Right kidney (tissue), 1 donor: ENCODE results near the gene AVP.
A peak's percentile ranks its signal among the peaks of the same experiment; 100 is the strongest.
"Not testable (repeated sequence)": the region's sequence is repeated elsewhere in the genome, so short reads cannot be mapped to it uniquely, and the experiment has no call there.

ENCODE experiments used
- DNase-seq: peaks from one replicate; pipeline ENCODE4 v3.0.0-alpha.2; 2016

The AVP gene

DNA sequence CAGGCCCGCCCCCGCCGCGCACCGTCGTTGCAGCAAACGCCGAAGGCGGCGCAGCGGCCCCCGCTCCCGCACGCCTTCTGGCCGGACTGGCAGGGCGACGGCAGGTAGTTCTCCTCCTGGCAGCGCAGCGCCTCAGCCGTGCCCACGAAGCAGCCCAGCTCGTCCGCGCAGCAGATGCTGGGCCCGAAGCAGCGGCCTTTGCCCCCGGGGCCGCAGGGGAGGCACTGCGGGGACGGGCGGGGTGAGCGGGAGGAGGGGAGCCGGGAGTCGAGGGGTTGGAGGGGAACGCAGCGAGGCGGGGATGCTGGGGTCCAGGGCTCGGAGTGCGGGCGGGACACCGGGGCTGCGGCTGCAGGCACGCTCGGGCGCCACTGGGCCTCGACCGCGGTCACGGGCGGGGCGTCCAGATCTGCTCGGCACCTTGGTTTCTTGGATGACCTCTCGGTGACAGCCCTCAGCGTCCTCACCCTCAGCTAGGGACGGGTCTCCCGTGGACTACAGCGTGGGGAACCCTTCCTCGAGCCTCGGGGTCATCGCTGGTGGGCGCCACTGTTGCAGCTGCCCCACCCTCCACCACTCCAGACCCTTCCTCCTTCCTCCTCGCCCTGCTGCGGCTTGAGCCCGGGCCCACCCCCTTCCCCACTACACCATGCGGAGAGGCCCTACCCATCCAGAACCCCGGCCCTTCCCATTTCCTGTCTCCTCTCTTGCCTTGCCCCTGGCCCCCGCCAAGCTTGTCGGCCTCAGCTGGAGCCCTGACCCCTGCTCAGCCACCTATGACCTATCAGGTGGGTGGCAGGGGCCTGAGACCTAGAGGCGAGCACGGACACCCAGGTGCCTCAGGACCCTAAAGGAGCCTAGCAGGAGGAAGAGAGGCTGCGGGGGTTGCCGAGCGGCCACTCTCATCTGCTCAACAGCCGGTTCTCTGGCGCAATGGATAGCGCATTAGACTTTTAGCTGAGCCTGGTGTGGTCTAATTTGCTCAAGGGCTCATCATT, 1.3 kb downstream of the AVP start:
- no peak for DNase-seq

DNA sequence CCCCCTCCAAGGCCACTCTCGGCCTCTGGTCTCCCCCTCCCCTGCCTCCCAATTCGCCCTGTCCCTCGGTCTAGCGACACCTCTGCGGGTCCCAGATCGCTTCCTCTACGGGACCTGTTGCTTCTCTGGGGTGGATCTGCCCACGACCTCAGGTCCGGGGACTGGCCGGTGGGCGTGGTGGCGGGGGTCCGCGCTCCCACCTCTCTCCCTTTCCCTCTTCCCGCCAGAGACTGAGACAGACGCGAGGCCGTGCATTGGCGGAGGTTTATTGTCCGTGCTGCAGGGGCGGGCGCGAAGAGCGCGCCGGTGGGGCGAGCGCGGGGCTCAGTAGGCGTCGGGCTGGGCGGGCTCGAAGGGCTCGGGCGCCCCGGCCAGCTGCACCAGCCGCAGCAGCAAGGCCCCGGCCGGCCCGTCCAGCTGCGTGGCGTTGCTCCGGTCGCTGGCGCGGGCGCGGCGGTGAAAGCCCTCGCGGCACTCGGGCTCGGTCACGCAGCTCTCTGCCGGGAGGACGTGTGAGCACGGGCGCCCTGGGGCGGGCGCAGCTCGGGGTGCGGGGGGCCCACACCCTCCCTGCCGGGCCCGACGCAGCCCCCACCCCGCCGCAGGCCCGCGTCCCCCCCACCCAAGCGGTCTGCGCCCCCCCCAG, 2.1 kb downstream of the AVP start:
- DNase-seq = peak; percentile 26

DNA sequence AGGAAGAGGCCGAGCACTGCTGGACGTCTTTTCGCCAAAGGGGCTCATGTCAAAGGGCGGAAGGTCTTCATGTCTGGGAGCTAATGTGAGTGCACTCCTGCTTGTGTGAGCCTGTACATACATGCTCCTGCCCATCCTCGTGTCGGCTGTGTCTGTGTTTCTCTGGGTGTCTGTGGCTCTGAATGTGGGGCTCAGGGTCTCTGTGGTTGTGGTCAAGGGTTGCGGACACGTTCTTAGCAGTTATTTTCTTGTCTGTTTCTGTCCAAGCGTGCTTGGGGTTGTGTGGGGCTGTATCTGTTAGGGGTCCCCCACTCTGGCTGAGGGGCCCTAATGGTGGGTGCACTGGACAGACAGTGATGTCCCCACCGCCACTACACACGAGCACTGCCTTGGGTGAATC, 2.9 kb downstream of the AVP start:
- DNase-seq = no peak

DNA sequence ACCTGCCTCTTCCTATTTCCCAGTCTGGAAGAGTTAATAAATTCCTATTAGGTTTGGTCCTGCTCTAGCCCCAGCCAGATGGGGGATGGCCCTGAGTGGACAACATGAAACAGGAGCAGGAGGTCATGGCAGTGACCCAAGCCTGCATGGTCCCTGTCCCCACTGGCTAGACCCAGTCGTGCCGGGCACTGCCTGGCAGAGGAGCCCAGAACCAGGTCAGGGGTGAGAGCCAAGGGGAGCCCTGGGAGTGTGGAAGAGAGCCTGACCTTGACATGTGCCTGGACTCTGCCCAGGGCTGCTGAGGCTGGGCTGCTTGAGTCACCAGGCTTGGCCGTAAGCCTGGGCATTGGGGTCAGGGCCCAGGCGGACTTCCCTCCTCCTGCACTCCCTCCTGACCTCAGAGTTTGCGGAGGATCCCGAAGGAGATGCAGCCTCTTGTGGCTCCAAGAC, 3.6 kb downstream of the AVP start:
- DNase-seq = no peak

DNA sequence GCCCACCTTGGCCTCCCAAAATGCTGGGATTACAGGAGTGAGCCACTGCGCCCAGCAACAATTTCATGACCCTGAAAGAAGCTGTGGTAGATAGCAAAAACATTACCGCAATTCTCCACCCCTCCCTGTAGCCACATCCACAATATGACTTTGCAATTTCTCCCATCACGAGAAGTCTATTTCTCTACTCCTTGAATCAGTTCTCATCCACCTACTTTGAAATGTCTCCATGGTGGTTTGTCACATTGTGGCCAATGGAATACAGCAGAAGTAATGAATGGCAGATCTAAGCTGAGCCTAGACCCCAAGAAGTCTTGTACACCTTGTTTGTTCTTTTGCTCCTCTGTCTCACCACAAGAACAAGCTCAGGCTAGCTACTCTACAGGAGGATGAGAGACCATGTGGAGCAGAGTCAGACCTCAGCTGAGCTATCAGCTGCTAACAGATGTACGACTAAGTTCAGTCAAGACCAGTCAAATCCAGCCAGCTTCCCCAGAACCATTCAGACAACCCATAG, 6.8 kb downstream of the AVP start:
- no peak for DNase-seq

DNA sequence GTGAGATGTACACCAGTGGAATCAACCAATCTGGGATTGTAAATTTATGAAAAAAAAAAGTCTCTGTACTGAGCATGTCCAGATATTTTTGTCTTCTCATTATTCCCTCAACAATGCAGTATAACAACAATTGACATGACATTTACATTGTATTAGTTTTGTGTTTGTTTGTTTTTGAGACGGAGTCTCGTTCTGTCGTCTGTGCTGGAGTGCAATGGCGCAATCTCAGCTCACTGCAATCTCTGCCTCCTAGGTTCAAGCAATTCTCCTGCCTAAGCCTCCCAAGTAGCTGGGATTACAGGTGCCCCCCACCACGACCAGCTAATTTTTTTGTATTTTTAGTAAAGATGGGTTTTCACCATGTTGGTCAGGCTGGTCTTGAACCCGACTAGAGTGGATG, 9.2 kb downstream of the AVP start:
- DNase-seq = not testable (repeated sequence)

DNA sequence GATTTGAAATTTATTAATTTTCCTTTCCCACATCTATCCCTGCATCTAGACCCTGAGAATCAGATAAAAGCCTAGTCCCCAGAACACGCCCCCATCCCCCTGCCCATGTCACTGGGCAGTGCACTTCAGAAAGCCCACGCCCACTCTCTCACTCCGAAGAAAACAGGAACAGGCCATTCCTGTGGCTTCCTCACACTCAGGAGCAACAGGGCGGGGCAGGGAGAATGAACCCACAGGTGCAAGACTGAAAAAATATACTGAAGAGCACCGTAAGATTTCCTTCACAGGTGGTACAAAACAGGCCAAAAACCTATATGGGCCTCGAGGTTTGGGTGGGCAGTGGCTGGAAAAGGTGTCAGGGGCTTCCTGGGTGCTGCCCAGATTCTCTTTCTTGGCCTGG, 9.7 kb downstream of the AVP start:
- no peak for DNase-seq

DNA sequence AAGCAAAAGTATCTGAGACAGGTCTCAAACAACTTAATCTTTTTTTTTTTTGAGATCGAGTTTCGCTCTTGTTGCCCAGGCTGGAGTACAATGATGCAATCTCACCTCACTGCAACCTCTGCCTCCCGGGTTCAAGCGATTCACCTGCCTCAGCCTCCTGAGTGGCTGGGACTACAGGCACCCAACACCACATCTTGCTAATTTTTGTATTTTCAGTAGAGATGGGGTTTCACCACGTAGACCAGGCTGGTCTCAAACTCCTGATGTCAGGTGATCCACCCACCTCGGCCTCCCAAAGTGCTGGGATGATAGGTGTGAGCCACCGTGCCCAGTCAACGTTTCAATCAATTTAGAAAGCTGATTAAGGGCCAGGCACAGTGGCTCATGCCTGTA, 11.3 kb downstream of the AVP start:
- not testable (repeated sequence) for DNase-seq

DNA sequence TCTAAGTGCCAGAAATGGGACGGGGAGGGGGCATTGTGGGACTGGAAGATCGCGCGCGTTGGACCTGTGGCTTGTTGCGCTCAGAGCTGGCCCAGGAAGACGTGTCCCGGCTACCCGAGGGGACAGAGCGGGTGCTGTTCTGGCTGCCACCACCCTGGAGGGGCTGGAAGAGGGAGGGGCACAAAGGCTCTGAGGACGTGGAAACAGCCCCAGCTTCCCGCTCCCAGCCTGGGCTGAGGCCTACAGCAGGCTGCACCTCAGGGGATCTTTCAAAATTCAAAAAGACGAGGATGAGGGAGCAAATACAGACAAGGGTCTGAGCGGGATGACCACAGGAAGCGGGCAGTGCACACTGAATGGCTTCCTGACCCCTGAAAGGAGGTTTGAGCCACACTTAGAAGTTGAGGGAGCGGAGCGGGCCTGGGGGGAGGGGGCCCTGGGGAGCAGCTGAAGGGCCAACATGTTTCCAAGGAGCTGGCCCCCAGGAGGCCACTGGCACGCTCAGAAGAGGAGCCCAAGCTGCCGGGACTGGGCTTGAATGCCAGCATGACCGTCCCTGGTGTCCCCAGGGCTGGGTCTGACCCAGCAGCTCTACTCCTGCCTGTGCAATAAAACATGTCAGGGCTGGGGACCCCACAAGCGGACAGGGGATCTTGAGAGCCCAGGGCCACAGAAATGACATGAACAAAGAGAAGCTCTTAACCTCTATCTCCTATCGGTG, 11.8 kb downstream of the AVP start:
- DNase-seq = no peak

DNA sequence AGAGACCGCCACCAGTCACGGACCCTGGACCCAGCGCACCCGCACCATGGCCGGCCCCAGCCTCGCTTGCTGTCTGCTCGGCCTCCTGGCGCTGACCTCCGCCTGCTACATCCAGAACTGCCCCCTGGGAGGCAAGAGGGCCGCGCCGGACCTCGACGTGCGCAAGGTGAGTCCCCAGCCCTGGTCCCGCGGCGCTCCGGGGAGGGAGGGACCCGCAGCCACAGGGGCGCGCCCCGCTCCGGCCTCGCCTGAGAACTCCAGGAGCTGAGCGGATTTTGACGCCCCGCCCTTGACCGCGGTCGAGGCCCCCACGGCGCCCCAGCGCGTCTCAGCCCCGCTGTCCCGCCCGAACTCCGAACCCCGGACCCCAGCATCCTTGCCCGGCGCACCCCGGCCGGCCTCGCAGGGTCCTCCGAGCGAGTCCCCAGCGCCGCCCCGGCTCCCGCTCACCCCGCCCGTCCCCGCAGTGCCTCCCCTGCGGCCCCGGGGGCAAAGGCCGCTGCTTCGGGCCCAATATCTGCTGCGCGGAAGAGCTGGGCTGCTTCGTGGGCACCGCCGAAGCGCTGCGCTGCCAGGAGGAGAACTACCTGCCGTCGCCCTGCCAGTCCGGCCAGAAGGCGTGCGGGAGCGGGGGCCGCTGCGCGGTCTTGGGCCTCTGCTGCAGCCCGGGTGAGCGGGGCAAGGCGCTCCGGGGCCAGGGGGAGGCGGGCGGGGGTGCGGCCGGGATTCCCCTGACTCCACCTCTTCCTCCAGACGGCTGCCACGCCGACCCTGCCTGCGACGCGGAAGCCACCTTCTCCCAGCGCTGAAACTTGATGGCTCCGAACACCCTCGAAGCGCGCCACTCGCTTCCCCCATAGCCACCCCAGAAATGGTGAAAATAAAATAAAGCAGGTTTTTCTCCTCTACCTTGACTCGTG, 12.7 kb downstream of the AVP start, which contains the start of gene OXT:
TSS of gene OXT (plus strand) at position 11 of the 920 bp plus-strand sequence. CDS start at position 47, 36 bp downstream.
- DNase-seq = peak; percentile 49

DNA sequence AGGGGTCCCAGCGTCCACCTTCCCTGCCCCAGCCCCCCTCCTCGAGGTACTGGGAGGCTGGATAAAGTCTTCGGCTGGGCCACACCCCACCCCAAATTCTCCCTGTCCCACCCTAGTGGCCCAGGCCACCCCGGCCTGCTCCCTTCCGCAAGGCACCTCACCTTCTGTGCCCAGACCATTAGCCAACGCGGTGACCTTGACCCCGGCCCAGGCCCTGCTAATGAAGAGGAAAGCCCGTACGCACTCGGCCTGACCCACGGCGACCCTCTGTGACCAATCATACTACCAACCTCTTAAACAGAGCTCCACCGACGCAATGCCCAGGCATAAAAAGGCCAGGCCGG, 13.3 kb downstream of the AVP start:
- no peak for DNase-seq

DNA sequence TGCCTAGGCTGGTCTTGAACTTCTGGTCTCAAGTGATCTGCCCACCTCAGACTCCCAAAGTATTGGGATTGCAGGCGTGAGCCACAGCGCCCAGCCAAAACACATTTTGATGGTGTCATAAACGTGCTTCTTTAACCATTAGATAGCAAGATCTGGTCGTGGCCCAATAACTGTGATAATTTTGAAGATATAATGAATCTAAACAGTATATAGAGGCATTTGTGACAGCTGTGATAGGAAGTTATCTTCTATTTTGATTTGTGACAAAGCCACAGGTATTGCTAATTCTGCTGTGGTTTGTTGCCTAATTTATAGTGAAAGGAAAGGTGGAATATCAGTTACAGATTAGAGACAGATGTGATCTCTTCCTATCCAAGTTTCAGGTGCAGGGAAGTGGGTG, 13.8 kb downstream of the AVP start:
- DNase-seq = no peak

DNA sequence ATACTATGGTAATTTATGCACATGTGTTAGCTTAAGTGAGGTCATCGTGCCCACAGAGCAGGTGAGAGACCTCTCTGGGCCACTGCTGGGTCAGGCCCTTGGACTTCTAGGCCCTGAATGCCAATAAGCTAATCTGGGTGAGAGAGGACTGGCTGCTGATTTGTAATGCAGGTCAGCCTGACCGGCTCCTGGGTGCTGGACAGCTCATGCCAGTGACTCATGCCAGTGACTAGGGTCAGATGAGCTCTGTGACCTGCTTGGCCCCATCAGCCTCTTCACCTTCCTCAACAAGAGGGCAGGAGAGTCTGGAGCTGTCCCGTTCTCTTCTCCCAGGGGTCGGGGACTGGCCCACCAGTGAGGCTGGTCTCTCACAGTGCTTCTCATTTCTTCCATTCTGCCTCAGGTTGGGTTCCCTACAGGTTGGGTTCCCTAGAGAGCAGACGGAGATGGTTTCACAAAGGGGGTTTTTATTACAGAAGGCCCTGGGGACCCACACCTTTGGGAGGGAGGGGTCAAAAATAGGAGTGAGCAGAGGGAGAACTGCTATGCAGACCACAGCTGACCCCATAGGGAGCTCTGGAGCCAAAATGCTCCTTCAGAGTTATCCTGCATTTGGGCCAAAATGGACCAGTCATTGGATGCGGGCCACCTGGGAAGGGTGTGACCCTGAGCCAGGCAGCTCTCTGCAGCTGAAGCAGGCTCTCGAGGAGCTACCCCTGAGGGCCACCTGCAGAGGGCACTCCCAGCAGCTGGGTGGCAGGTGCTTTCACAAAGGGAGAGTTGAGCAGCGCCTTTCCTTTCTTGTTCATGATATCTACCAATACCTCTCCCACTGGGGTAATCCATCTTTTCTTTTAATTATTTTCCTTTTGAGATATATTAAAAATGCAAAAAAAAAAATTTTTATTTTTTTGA, 15.3 kb downstream of the AVP start:
- DNase-seq = no peak

DNA sequence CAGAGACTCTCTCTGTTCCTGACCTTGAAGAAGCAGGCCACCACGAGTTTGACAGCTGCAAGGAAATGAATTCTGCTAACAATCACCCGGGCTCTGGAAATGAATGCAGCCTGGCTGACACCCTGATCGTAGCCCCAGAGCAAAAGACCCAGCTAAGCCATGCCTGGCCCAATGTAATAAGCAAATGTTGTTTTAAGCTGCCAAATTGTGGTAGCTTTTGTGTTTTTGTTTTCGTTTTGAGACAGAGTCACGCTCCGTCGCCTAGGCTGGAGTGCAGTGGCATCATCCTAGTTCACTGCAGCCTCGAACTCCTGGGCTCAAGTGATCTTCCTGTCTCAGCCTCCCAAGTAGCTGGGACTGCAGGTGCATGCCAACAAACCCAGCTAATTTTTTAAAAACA, 16.4 kb downstream of the AVP start:
- DNase-seq = no peak

DNA sequence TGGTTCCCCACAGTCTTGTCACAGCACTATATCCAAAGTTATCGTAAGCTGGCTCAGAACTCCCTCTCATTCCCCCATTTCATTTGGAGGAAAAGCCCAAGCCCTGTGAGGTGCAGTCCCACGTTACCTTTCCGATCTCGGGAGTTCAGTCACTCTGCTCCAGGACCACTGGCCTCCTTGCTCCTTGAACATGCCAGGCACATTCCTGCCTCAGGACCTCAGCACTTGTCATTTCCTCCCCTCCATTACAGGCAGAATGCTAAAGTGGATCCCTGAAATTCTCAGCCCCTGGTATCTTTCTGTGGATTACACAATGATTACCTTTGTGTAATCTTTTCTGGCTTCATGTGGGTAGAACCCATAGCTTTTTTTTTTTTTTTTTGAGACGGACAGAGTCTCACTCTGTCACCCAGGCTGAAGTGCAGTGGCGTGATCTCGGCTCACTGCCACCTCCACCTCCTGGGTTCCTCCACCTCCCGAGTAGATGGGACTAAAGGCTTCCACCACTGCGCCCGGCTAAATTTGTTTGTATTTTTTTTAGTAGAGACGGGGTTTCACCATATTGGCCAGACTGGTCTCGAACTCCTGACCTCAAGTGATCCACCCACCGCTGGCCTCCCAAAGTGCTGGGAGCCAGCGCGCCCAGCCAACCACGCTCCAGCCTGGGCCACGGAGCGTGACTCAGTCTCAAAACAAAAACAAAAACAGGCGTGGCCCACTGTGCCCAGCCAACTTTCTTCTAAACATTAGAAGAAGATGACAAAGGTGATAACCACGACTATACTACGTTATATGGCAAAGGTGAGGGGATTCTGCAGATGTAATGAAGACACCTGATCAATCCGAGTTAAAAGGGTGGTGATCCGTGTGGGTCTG, 17.1 kb downstream of the AVP start:
- no peak for DNase-seq

DNA sequence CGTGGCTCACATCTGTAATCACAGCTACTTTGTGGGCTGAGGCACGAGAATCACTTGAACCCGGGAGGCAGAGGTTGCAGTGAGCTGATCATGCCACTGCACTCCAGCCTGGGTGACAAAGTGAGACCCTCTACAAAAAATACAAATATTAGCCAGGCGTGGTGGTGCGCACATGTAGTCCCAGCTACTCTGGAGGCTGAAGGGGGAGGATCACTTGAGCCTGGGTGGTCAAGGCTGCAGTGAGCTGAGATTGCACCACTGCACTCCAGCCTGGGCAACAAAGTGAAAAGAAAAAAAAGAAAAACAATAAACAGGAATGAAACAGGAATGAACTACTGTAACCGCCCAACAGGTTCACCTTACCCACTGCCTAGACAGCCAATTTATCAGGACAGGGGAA, 20.4 kb downstream of the AVP start:
- not testable (repeated sequence) for DNase-seq

DNA sequence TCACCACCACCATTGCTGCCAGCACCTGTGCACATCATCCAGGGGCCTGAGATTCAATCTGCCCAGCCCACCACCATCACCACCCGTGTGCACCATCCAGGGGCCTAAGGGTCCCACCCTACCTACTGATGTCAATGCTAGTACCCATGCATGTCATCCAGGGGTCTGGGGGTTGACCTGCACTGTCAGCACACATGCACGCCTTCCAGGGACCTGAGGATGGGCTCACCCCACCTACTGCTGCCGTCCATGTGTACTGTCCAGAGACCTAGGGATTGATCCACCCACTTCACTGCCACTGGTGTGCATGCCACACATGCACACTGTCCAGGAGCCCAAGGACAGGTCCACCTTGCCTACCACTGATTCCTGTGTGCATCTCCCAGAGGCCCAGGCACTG, 25.0 kb downstream of the AVP start:
- no peak for DNase-seq

DNA sequence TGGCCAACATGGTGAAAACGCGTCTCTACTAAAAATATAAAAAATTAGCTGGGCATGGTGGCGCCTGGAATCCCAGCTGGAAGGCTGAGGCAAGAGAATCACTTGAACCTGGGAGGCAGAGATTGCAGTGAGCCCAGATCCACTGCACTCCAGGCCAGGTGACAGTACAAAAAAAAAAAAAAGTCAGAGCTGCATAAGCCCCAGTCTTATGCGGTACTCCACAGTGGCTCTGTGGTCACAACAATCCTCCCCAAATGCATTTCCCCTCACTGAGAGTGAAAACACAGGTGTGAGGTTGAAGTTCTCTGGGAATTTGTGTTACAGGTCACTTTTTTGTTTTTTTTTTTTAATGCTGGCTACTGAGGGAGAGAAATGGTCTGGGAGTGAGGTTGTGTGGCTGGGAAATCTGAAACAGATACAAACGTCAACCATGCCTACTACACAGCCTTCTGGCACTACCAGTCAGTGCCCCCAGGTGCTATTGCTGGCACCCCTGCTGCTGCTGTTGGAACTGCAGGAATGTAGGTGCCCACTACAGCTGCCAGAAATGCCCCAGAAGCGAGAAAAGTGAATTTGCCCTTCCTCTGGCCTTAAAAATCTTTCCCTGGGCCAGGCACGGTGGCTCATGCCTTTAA, 33.0 kb downstream of the AVP start:
- no peak for DNase-seq
